Parathyroid adenoma (tissue), 2 donors: ENCODE data around the gene APIP.

Experiments
- H2AFZ ChIP-seq: fragments of 300-600 bp; sonication (generic); one replicate; pipeline ENCODE4 v1.7.0; 2017; ENCODE audit warnings: antibody characterized with exemption, mild to moderate bottlenecking
- H3K27ac ChIP-seq: fragments of 300-600 bp; sonication (generic); one replicate; pipeline ENCODE4 v1.7.0; 2017
- H3K27me3 ChIP-seq: fragments of 300-600 bp; sonication (generic); one replicate; pipeline ENCODE4 v1.7.0; 2017; ENCODE audit warnings: low read length; ENCODE audit not compliant: control insufficient read depth, insufficient read depth
- H3K36me3 ChIP-seq: fragments of 300-600 bp; sonication (generic); one replicate; pipeline ENCODE4 v1.7.0; 2017; ENCODE audit warnings: low read length; ENCODE audit not compliant: control insufficient read depth, insufficient read depth
- H3K4me1 ChIP-seq: fragments of 300-600 bp; sonication (generic); one replicate; pipeline ENCODE4 v1.7.0; 2017; ENCODE audit warnings: control low read depth
- H3K4me2 ChIP-seq: fragments of 300-600 bp; sonication (generic); one replicate; pipeline ENCODE4 v1.7.0; 2017; ENCODE audit warnings: low read length
- H3K4me3 ChIP-seq: fragments of 300-600 bp; sonication (generic); one replicate; pipeline ENCODE4 v1.7.0; 2017; ENCODE audit warnings: low read depth, low read length
- H3K79me2 ChIP-seq: fragments of 300-600 bp; sonication (generic); one replicate; pipeline ENCODE4 v1.7.0; 2017; ENCODE audit warnings: control low read depth
- H3K9ac ChIP-seq: fragments of 300-600 bp; sonication (generic); one replicate; pipeline ENCODE4 v1.7.0; 2017; ENCODE audit warnings: mild to moderate bottlenecking
- H3K9me3 ChIP-seq: fragments of 300-600 bp; sonication (generic); one replicate; pipeline ENCODE4 v1.7.0; 2017; ENCODE audit warnings: low read length; ENCODE audit not compliant: control insufficient read depth
- TF ChIP-seq, protein P1 (sequence below): fragments of 300-600 bp; sonication (generic); IDR thresholded peaks from one replicate; pipeline ENCODE4 v1.7.0; 2017; ENCODE audit warnings: antibody characterized with exemption, mild to moderate bottlenecking
- donor health status: primary hyperparathyroidism.

The APIP gene

DNA sequence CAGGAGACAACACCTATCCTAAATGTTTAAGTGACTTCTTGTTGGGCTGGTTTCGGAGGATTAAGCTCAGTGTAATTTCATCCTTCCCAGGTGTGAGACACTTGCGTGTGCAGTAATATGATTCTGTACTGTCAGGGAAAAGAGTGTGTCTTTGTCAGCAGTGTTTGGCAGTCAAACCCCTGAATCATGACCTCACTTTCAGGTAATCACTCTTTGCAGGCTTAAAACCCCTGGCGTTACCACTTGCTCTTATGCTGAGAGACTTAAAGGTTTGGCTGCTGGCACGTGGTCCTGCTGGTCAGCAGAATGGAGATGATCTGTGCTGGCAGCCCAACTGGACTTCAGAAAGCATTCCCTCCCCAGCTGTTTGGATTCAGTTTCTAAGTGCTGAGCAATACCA lies 56.1 kb downstream of the APIP start:
- no peak overlapping the region for H3K9ac ChIP-seq
- H3K4me1 ChIP-seq, result peaks cover 7% of the 10 kb centered on the region
- H3K27me3 ChIP-seq, result no peaks in the 10 kb centered on the region
- peak overlapping the region; percentile 49 for H3K27ac ChIP-seq
- H2AFZ ChIP-seq, result peak overlapping the region; percentile 22
- TF ChIP-seq, protein P1, sequence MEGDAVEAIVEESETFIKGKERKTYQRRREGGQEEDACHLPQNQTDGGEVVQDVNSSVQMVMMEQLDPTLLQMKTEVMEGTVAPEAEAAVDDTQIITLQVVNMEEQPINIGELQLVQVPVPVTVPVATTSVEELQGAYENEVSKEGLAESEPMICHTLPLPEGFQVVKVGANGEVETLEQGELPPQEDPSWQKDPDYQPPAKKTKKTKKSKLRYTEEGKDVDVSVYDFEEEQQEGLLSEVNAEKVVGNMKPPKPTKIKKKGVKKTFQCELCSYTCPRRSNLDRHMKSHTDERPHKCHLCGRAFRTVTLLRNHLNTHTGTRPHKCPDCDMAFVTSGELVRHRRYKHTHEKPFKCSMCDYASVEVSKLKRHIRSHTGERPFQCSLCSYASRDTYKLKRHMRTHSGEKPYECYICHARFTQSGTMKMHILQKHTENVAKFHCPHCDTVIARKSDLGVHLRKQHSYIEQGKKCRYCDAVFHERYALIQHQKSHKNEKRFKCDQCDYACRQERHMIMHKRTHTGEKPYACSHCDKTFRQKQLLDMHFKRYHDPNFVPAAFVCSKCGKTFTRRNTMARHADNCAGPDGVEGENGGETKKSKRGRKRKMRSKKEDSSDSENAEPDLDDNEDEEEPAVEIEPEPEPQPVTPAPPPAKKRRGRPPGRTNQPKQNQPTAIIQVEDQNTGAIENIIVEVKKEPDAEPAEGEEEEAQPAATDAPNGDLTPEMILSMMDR, result no peak
- no peaks in the 10 kb centered on the region for H3K9me3 ChIP-seq
- no peaks in the 10 kb centered on the region for H3K79me2 ChIP-seq
- H3K36me3 ChIP-seq, result no peaks in the 10 kb centered on the region
- no peak overlapping the region for H3K4me3 ChIP-seq
- no peak overlapping the region for H3K4me2 ChIP-seq

DNA sequence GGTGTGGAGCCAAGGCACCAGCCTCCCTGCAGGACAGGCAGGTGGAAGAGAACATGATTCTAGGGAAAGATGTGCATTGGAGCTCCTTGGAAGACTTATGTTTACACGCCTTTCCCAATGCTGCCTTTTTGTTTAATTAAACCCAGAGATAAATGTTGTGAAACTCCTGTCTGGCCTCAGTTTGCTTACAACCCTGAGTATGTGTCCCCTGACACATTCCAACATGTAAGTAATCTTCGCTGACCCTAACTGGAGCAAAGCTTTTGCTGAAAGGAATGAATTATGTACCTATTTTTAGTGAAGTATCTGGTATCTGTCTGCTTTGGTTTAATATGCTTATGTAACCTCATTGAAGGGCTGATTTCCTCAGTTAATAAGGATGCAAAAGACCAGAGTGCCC lies 56.7 kb downstream of the APIP start:
- H3K27ac ChIP-seq, result peak overlapping the region; percentile 49
- peak overlapping the region; percentile 22 for H2AFZ ChIP-seq
- H3K4me1 ChIP-seq, result peaks cover 7% of the 10 kb centered on the region
- no peak overlapping the region for H3K4me3 ChIP-seq
- no peaks in the 10 kb centered on the region for H3K36me3 ChIP-seq
- no peak overlapping the region for H3K9ac ChIP-seq
- H3K27me3 ChIP-seq, result no peaks in the 10 kb centered on the region
- TF ChIP-seq, protein P1, result no peak
- no peak overlapping the region for H3K4me2 ChIP-seq
- no peaks in the 10 kb centered on the region for H3K79me2 ChIP-seq
- no peaks in the 10 kb centered on the region for H3K9me3 ChIP-seq

DNA sequence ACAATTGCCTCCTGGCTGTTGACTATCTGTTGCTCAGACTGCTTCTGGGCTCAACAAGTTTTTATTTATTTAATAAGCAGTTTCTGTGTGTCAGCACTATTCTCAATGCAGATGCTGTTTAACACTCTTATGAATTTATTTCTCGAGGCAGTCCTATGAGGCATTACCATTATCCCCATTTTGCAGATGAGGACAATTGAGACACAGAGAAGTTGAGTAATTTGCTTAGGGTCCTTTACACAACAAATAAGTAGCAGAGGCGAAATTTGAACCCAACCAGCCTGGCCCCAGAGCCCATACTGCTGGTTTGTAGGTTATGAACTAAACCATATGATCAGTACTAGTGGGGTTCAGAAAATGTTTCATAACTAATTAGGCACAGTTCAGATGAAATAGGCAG lies 58.7 kb downstream of the APIP start:
- Histone ChIP-seq H3K4me2 (no peak overlapping the region), H3K9me3 (no peaks in the 10 kb centered on the region), H3K4me1 (peaks cover 7% of the 10 kb centered on the region), H3K79me2 (no peaks in the 10 kb centered on the region), H2AFZ (no peak overlapping the region), H3K4me3 (no peak overlapping the region), H3K36me3 (no peaks in the 10 kb centered on the region), H3K27ac (no peak overlapping the region), H3K9ac (no peak overlapping the region), H3K27me3 (no peaks in the 10 kb centered on the region)
- TF ChIP-seq, protein P1, result no peak

DNA sequence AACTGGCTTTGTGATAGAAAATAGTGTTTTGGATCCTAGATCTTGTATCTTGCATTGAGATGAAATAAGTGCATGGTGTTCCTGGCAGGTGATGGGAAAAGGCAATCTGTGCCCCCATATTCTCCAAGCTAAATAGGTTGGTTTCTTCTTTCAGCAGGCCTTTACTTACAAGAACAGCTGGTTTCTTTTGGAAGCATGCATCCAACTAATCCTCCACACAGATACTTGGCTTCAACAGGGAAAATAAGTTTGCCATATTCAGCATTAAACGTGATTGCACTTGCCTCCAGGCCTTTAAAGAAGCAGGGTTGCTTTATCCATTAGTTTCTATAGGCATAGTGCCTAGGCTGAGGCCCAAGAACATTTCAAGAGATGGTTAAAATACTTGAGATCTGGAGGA lies 59.9 kb downstream of the APIP start:
- peaks cover 7% of the 10 kb centered on the region for H3K4me1 ChIP-seq
- H3K27me3 ChIP-seq, result no peaks in the 10 kb centered on the region
- no peak overlapping the region for H3K4me3 ChIP-seq
- no peak overlapping the region for H2AFZ ChIP-seq
- no peaks in the 10 kb centered on the region for H3K36me3 ChIP-seq
- no peaks in the 10 kb centered on the region for H3K9me3 ChIP-seq
- H3K4me2 ChIP-seq, result no peak overlapping the region
- H3K27ac ChIP-seq, result no peak overlapping the region
- TF ChIP-seq, protein P1, result no peak
- no peak overlapping the region for H3K9ac ChIP-seq
- no peaks in the 10 kb centered on the region for H3K79me2 ChIP-seq

DNA sequence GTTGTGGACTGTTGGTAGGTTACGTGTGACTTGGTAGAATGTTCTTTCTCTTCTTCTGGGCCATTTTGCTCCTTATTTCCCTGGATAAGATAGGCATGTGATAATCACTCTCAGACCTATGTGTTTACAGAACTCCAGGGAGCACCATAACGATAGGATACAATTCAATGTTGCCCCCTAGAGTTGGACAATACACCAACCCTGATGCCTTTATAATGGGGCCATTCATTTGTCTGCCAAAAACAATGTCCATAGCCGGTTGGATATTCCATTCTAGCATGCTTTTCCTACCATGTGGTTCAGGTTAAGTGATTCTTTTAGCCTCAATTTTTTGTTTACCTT lies 60.5 kb downstream of the APIP start:
- no peak overlapping the region for H3K27ac ChIP-seq
- no peak overlapping the region for H3K9ac ChIP-seq

More for the DNA sequence above, 60.5 kb downstream of the APIP start:
- TF ChIP-seq, protein P1, result no peak
- Histone ChIP-seq H3K79me2 (no peaks in the 10 kb centered on the region), H3K27me3 (no peaks in the 10 kb centered on the region), H3K9me3 (no peaks in the 10 kb centered on the region), H3K36me3 (no peaks in the 10 kb centered on the region), H2AFZ (no peak overlapping the region), H3K4me1 (peaks cover 7% of the 10 kb centered on the region), H3K4me2 (no peak overlapping the region), H3K4me3 (no peak overlapping the region)
